SKM-1 treated with dmso at 0.1 percent for 144 hours (cell line): ENCODE data around the gene RAB3IL1.

Experiments used
- DNase-seq: peaks from one replicate; lab custom pipeline; 2025; ENCODE audit not compliant: unreplicated experiment; lab: John Stamatoyannopoulos, UW

RAB3IL1 gene

GRCh38 chr11:61848631-61849030 is 68.7 kb downstream of the RAB3IL1 start:
- no peak for DNase-seq

- no peak for DNase-seq
These were observed 69.3 kb downstream of the RAB3IL1 start for GRCh38 chr11:61847914-61848581.
